ENCODE results near the gene C13orf42.

GRCh38 chr13:51052581-51052980 is 58.5 kb downstream of the C13orf42 start:
- no peak for TF ChIP-seq CTCF (IDR thresholded peaks at IDR 0.05)
- no peak for TF ChIP-seq POLR2A (IDR thresholded peaks at IDR 0.05)
- TF ChIP-seq EP300 (IDR thresholded peaks at IDR 0.05), result no peak
